ENCODE results near the gene POU2AF1. TPM values are rescaled to one million over a fixed set of nuclear protein-coding genes. Genes with fewer than 3 reads are reported as not detected.

The POU2AF1 gene
- total and polyA plus RNA-seq, 2 of the 13 experiments (the other 11 are each of a cell fraction or from before 2014, with no cell fraction given), result 1.9 to 3.6 TPM

DNA sequence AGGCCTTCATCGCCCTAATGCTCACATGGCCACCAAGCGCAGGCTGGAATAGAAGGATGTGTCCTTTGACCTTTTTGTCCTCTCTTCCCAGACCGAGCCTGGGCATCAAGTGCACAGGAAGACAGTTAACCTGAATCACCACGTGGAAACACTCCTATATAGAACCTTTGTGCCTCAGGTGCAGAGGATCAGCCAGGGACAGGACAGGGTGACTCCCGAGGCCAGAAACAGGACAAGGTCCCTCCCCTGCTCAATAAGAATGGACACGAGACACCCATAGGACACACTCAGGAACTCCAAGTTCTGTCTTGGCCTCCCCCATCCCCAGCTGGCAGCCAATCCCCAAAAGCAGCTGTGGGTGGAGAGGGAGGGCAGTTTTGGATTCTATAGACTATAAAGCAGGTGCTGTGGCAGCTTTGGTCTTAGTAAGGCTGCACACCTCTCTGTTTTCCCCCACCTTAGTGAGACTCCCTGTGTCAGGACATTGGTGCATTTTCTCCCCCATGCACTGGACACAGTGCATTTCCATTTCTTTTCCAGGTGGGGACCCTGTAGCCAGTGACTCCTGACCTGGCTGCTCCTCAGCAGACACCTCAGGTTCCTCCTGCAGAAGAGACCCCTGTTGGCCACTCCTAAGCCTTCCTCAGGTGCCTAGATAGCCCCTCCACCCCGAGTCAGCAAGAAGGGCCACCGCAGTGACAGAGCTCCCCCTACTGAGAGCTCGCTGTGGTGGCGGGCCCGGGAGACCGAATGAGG is 43.6 kb upstream of the POU2AF1 start (continued):
- TF ChIP-seq, protein P1, sequence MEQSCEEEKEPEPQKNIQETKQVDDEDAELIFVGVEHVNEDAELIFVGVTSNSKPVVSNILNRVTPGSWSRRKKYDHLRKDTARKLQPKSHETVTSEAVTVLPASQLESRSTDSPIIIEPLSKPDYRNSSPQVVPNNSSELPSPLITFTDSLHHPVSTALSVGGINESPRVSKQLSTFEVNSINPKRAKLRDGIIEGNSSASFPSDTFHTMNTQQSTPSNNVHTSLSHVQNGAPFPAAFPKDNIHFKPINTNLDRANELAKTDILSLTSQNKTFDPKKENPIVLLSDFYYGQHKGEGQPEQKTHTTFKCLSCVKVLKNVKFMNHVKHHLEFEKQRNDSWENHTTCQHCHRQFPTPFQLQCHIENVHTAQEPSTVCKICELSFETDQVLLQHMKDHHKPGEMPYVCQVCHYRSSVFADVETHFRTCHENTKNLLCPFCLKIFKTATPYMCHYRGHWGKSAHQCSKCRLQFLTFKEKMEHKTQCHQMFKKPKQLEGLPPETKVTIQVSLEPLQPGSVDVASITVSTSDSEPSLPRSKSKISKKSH (CRISPR knock-in tag; IDR thresholded peaks at IDR 0.05; ENCODE audit: borderline replicate concordance), result 0 out of 2 replicates have a peak, but pooled peaks have one; percentile 49
- no peak for TF ChIP-seq DNMT3B (CRISPR knock-in tag; conservative IDR thresholded peaks at IDR 0.05)
- TF ChIP-seq ISL2 (CRISPR knock-in tag; IDR thresholded peaks at IDR 0.05), result peak; percentile 30; the same call in 1 of the 2 replicates
- TF ChIP-seq ZFP1 (CRISPR knock-in tag; IDR thresholded peaks at IDR 0.05), result peak; percentile 74; the same call in 1 of the 2 replicates
- TF ChIP-seq SMAD1 (CRISPR knock-in tag; IDR thresholded peaks at IDR 0.05; ENCODE audit: borderline replicate concordance, low read depth), result no peak
- TF ChIP-seq, protein P2, sequence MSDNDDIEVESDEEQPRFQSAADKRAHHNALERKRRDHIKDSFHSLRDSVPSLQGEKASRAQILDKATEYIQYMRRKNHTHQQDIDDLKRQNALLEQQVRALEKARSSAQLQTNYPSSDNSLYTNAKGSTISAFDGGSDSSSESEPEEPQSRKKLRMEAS (IDR thresholded peaks at IDR 0.05), result peak; percentile 57
- no peak; the same call in 1 of the 2 replicates for TF ChIP-seq HMG20B (CRISPR knock-in tag; conservative IDR thresholded peaks at IDR 0.05)
- TF ChIP-seq ZNF644 (CRISPR knock-in tag; IDR thresholded peaks at IDR 0.05; ENCODE audit: low read depth), result no peak; the same call in 1 of the 2 replicates
- no peak for TF ChIP-seq HNRNPH1 (optimal IDR thresholded peaks at IDR 0.05; ENCODE audit: low read depth, low read length)
- TF ChIP-seq ZNF567 (CRISPR knock-in tag; IDR thresholded peaks at IDR 0.05; ENCODE audit: borderline replicate concordance), result 0 out of 2 replicates have a peak, but pooled peaks have one; percentile 15
- TF ChIP-seq MTF2 (CRISPR knock-in tag; IDR thresholded peaks at IDR 0.05; ENCODE audit: borderline replicate concordance), result no peak
- no peak for TF ChIP-seq REL (CRISPR knock-in tag; conservative IDR thresholded peaks at IDR 0.05)
- TF ChIP-seq MXI1 (IDR thresholded peaks at IDR 0.05; ENCODE audit: borderline replicate concordance, low read depth, low read length), result no peak
- TF ChIP-seq, protein P3, sequence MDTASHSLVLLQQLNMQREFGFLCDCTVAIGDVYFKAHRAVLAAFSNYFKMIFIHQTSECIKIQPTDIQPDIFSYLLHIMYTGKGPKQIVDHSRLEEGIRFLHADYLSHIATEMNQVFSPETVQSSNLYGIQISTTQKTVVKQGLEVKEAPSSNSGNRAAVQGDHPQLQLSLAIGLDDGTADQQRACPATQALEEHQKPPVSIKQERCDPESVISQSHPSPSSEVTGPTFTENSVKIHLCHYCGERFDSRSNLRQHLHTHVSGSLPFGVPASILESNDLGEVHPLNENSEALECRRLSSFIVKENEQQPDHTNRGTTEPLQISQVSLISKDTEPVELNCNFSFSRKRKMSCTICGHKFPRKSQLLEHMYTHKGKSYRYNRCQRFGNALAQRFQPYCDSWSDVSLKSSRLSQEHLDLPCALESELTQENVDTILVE (CRISPR knock-in tag; IDR thresholded peaks at IDR 0.05), result 0 out of 2 replicates have a peak, but pooled peaks have one; percentile 34
- TF ChIP-seq ZNF124 (CRISPR knock-in tag; IDR thresholded peaks at IDR 0.05), result peak; percentile 84; the same call in 1 of the 2 replicates
- TF ChIP-seq, protein P4, sequence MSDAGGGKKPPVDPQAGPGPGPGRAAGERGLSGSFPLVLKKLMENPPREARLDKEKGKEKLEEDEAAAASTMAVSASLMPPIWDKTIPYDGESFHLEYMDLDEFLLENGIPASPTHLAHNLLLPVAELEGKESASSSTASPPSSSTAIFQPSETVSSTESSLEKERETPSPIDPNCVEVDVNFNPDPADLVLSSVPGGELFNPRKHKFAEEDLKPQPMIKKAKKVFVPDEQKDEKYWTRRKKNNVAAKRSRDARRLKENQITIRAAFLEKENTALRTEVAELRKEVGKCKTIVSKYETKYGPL (CRISPR knock-in tag; IDR thresholded peaks at IDR 0.05), result no peak
- TF ChIP-seq, protein P5, sequence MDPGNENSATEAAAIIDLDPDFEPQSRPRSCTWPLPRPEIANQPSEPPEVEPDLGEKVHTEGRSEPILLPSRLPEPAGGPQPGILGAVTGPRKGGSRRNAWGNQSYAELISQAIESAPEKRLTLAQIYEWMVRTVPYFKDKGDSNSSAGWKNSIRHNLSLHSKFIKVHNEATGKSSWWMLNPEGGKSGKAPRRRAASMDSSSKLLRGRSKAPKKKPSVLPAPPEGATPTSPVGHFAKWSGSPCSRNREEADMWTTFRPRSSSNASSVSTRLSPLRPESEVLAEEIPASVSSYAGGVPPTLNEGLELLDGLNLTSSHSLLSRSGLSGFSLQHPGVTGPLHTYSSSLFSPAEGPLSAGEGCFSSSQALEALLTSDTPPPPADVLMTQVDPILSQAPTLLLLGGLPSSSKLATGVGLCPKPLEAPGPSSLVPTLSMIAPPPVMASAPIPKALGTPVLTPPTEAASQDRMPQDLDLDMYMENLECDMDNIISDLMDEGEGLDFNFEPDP (CRISPR knock-in tag; conservative IDR thresholded peaks at IDR 0.05), result no peak
- TF ChIP-seq JUND (CRISPR knock-in tag; IDR thresholded peaks at IDR 0.05), result no peak
- TF ChIP-seq GTF2F1 (IDR thresholded peaks at IDR 0.05; ENCODE audit: low read length), result no peak
- TF ChIP-seq ZNF282 (IDR thresholded peaks at IDR 0.05; ENCODE audit: partially characterized antibody), result no peak
- no peak for TF ChIP-seq ZNF234 (CRISPR knock-in tag; conservative IDR thresholded peaks at IDR 0.05)
- TF ChIP-seq, protein P6, sequence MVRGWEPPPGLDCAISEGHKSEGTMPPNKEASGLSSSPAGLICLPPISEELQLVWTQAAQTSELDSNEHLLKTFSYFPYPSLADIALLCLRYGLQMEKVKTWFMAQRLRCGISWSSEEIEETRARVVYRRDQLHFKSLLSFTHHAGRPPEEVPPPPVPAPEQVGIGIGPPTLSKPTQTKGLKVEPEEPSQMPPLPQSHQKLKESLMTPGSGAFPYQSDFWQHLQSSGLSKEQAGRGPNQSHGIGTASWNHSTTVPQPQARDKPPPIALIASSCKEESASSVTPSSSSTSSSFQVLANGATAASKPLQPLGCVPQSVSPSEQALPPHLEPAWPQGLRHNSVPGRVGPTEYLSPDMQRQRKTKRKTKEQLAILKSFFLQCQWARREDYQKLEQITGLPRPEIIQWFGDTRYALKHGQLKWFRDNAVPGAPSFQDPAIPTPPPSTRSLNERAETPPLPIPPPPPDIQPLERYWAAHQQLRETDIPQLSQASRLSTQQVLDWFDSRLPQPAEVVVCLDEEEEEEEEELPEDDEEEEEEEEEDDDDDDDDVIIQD (CRISPR knock-in tag; IDR thresholded peaks at IDR 0.05; ENCODE audit: low read depth), result peak; percentile 47; the same call in 1 of the 2 replicates
- peak; percentile 68; the same call in 1 of the 2 replicates for TF ChIP-seq MAZ (IDR thresholded peaks at IDR 0.05; ENCODE audit: borderline replicate concordance, low read depth, low read length)
- peak; percentile 84; the same call in 1 of the 2 replicates for TF ChIP-seq MAZ (CRISPR knock-in tag; IDR thresholded peaks at IDR 0.05; ENCODE audit: low read depth)
- no peak for TF ChIP-seq HOXA3 (CRISPR knock-in tag; IDR thresholded peaks at IDR 0.05)
